ENCODE data around the gene APOA4.
"Not testable (repeated sequence)": the region's sequence is repeated elsewhere in the genome, so short reads cannot be mapped to it uniquely, and the experiment has no call there.

The APOA4 gene

GRCh38 chr11:116847612-116848011 is 24.5 kb upstream of the APOA4 start:
- no peak for DNase-seq (ENCODE audit: low read depth)

GRCh38 chr11:116844722-116845121 is 21.6 kb upstream of the APOA4 start:
- DNase-seq (ENCODE audit: low read depth), result no peak

GRCh38 chr11:116843661-116844060 is 20.6 kb upstream of the APOA4 start:
- no peak for DNase-seq (ENCODE audit: low read depth)

- DNase-seq (ENCODE audit: low read depth), result no peak
These were observed 19.8 kb upstream of the APOA4 start for GRCh38 chr11:116842909-116843308.

GRCh38 chr11:116842117-116842516 is 19.0 kb upstream of the APOA4 start:
- DNase-seq (ENCODE audit: low read depth), result no peak

GRCh38 chr11:116840746-116841296 is 17.7 kb upstream of the APOA4 start:
- DNase-seq (ENCODE audit: low read depth), result no peak

GRCh38 chr11:116840224-116840745 is 17.2 kb upstream of the APOA4 start:
- DNase-seq (ENCODE audit: low read depth), result no peak

GRCh38 chr11:116838321-116839084 is 15.4 kb upstream of the APOA4 start:
- no peak for DNase-seq (ENCODE audit: low read depth)

GRCh38 chr11:116837231-116838091 is 14.4 kb upstream of the APOA4 start, which contains the start of gene APOA1:
Gene APOA1 (minus strand): TSS chr11:116837622. CDS start chr11:116837387, 235 bp downstream.
- DNase-seq (ENCODE audit: low read depth), result no peak

- DNase-seq (ENCODE audit: low read depth), result no peak
These were observed 13.5 kb upstream of the APOA4 start for GRCh38 chr11:116836632-116836991.

GRCh38 chr11:116835791-116836631 is 12.9 kb upstream of the APOA4 start:
- peak; percentile 71 for DNase-seq (ENCODE audit: low read depth)

- no peak for DNase-seq (ENCODE audit: low read depth)
These were observed 12.1 kb upstream of the APOA4 start for GRCh38 chr11:116835042-116835772.

- DNase-seq (ENCODE audit: low read depth), result not testable (repeated sequence)
These were observed 11.5 kb upstream of the APOA4 start for GRCh38 chr11:116834535-116835041.

- no peak for DNase-seq (ENCODE audit: low read depth)
These were observed 10.9 kb upstream of the APOA4 start for GRCh38 chr11:116833816-116834534.

GRCh38 chr11:116833491-116833815 is 10.3 kb upstream of the APOA4 start:
- DNase-seq (ENCODE audit: low read depth), result no peak

GRCh38 chr11:116832350-116833290 is 9.5 kb upstream of the APOA4 start:
- DNase-seq (ENCODE audit: low read depth), result no peak

GRCh38 chr11:116831790-116832349 is 8.8 kb upstream of the APOA4 start:
- no peak for DNase-seq (ENCODE audit: low read depth)

GRCh38 chr11:116830184-116830912 is 7.2 kb upstream of the APOA4 start:
- no peak for DNase-seq (ENCODE audit: low read depth)

All from activated T-cell treated with anti-CD3 and anti-CD28 coated beads for 24 hours (primary cell).